ENCODE measurements around the gene GPRC5A.

Gene GPRC5A

GRCh38 chr12:12941450-12942350 is 50.3 kb downstream of the GPRC5A start:
- no peak for DNase-seq (ENCODE audit: low read depth)

GRCh38 chr12:12943586-12944260 is 52.4 kb downstream of the GPRC5A start:
- no peak for DNase-seq (ENCODE audit: low read depth)

- no peak for DNase-seq (ENCODE audit: low read depth)
Observed at GRCh38 chr12:12945591-12945990, 54.2 kb downstream of the GPRC5A start.

- DNase-seq (ENCODE audit: low read depth), result no peak
Observed at GRCh38 chr12:12946686-12947355, 55.5 kb downstream of the GPRC5A start.

- DNase-seq (ENCODE audit: low read depth), result no peak
Observed at GRCh38 chr12:12947902-12948301, 56.5 kb downstream of the GPRC5A start.

GRCh38 chr12:12951504-12951903 is 60.1 kb downstream of the GPRC5A start:
- DNase-seq (ENCODE audit: low read depth), result no peak

- no peak for DNase-seq (ENCODE audit: low read depth)
Observed at GRCh38 chr12:12952036-12952435, 60.7 kb downstream of the GPRC5A start, which contains the start of gene GPRC5D. TSS of gene GPRC5D (minus strand) at chr12:12952170. CDS start at chr12:12950384, 1,786 bp downstream.

GRCh38 chr12:12954356-12954755 is 63.0 kb downstream of the GPRC5A start:
- no peak for DNase-seq (ENCODE audit: low read depth)

- no peak for DNase-seq (ENCODE audit: low read depth)
Observed at GRCh38 chr12:12954878-12955625, 63.7 kb downstream of the GPRC5A start.

- DNase-seq (ENCODE audit: low read depth), result no peak
Observed at GRCh38 chr12:12958886-12959285, 67.5 kb downstream of the GPRC5A start.

- DNase-seq (ENCODE audit: low read depth), result no peak
Observed at GRCh38 chr12:12960639-12961209, 69.4 kb downstream of the GPRC5A start.

- no peak for DNase-seq (ENCODE audit: low read depth)
Observed at GRCh38 chr12:12964255-12964654, 72.9 kb downstream of the GPRC5A start.

GRCh38 chr12:12965836-12966235 is 74.5 kb downstream of the GPRC5A start:
- no peak for DNase-seq (ENCODE audit: low read depth)
